Osteoblast (primary cell): ENCODE measurements around the gene TMTC2. TPM values are rescaled to one million over a fixed set of nuclear protein-coding genes. Genes with fewer than 3 reads are reported as not detected.

Experiments
- DNase-seq: peaks from one replicate; pipeline ENCODE4 v3.0.0; 2011; ENCODE audit warnings: low spot score, mixed read lengths; ENCODE audit not compliant: insufficient read length; ENCODE audit errors: missing footprints
- H2AFZ ChIP-seq: 2 replicates; pipeline ENCODE4 v1.6.0; 2011; ENCODE audit warnings: mild to moderate bottlenecking, low read length
- H3K27ac ChIP-seq: 2 replicates; pipeline ENCODE4 v1.5.1; 2011; ENCODE audit warnings: mild to moderate bottlenecking, low read depth, low read length, moderate library complexity
- H3K27me3 ChIP-seq: 2 replicates; pipeline ENCODE4 v1.6.0; 2012; ENCODE audit warnings: mild to moderate bottlenecking, control low read depth, inconsistent platforms, low read length, moderate library complexity; ENCODE audit not compliant: insufficient read depth
- H3K36me3 ChIP-seq: 2 replicates; pipeline ENCODE4 v1.5.1; 2011; ENCODE audit warnings: mild to moderate bottlenecking, low read length, control low read depth, moderate library complexity; ENCODE audit not compliant: insufficient read depth
- H3K4me1 ChIP-seq: 2 replicates; pipeline ENCODE4 v1.5.1; 2011; ENCODE audit warnings: mild to moderate bottlenecking, low read length, control low read depth, moderate library complexity; ENCODE audit not compliant: insufficient read depth
- H3K4me2 ChIP-seq: 2 replicates; pipeline ENCODE4 v1.6.0; 2011; ENCODE audit warnings: mild to moderate bottlenecking, low read length; ENCODE audit not compliant: insufficient read depth
- H3K4me3 ChIP-seq: fragments of 200-600 bp; sonication (generic); 3 replicates; pipeline ENCODE4 v1.5.1; 2012; ENCODE audit warnings: mild to moderate bottlenecking, low read length, inconsistent platforms; ENCODE audit not compliant: insufficient read depth
- H3K79me2 ChIP-seq: 2 replicates; pipeline ENCODE4 v1.6.0; 2012; ENCODE audit warnings: mild to moderate bottlenecking, low read length, control low read depth, inconsistent platforms; ENCODE audit not compliant: insufficient read depth
- H3K9me3 ChIP-seq: 2 replicates; pipeline ENCODE4 v1.5.1; 2011; ENCODE audit warnings: low read depth, low read length, control low read depth
- H4K20me1 ChIP-seq: 2 replicates; pipeline ENCODE4 v1.6.0; 2012; ENCODE audit warnings: mild to moderate bottlenecking, low read length, control low read depth; ENCODE audit not compliant: insufficient read depth
- total RNA-seq: library from RNA; depleted of rRNA; stranded (reverse); fragments of >200 nt; gene quantifications from 2 replicates; pipeline ENCODE4 v1.2.3, GENCODE V29; 2012
- TF ChIP-seq, protein P1 (sequence below): IDR thresholded peaks from 2 replicates; pipeline ENCODE4 v1.5.1; 2011; ENCODE audit warnings: mild to moderate bottlenecking, low read depth, low read length, moderate library complexity; ENCODE audit errors: extremely low read depth

TMTC2 gene
- total RNA-seq, 1 donor = 2.5 TPM

DNA sequence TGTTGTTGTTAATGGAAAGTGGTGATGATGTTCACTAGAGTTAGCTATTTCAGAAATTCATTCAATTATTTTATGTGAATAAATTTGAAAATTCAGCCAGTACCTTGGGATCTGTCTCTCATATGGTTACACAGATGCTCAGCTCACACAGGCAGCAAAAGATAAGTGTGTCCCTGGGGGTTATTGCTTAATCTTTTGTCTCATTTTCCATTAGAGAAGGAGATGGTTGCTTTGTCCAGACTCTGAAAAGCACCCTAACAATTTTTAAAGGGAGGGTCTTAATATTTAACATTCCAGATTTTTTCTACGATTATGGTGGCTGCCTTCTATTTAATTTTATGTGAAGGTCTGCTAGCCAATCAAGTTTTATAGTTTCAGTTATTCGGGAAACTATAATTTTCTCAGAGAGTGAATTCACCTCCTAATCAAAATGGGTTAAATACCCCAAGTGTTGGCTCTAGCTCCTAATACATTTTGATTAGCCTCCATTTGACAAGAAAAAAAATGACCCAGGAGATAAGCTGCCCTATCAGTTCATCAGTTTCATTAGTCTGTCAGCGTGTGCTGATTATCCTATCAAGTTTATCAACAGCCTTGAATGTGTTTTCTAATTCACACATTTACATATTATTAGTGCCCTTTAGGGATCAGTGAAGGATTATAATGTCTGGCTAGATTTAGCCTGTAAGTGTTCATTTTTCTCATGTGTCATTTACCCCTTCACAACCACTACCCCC lies 282.1 kb downstream of the TMTC2 start:
- no peaks in the 10 kb centered on the region for H3K79me2 ChIP-seq
- no peak for DNase-seq
- H3K4me3 ChIP-seq = no peak overlapping the region
- H3K27ac ChIP-seq = no peak overlapping the region
- H3K36me3 ChIP-seq = no peaks in the 10 kb centered on the region
- H2AFZ ChIP-seq = no peak overlapping the region
- no peak overlapping the region for H3K4me2 ChIP-seq
- no peaks in the 10 kb centered on the region for H3K9me3 ChIP-seq
- no peaks in the 10 kb centered on the region for H3K27me3 ChIP-seq
- H4K20me1 ChIP-seq = no peaks in the 10 kb centered on the region
- TF ChIP-seq, protein P1, sequence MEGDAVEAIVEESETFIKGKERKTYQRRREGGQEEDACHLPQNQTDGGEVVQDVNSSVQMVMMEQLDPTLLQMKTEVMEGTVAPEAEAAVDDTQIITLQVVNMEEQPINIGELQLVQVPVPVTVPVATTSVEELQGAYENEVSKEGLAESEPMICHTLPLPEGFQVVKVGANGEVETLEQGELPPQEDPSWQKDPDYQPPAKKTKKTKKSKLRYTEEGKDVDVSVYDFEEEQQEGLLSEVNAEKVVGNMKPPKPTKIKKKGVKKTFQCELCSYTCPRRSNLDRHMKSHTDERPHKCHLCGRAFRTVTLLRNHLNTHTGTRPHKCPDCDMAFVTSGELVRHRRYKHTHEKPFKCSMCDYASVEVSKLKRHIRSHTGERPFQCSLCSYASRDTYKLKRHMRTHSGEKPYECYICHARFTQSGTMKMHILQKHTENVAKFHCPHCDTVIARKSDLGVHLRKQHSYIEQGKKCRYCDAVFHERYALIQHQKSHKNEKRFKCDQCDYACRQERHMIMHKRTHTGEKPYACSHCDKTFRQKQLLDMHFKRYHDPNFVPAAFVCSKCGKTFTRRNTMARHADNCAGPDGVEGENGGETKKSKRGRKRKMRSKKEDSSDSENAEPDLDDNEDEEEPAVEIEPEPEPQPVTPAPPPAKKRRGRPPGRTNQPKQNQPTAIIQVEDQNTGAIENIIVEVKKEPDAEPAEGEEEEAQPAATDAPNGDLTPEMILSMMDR = no peak
- no peaks in the 10 kb centered on the region for H3K4me1 ChIP-seq

DNA sequence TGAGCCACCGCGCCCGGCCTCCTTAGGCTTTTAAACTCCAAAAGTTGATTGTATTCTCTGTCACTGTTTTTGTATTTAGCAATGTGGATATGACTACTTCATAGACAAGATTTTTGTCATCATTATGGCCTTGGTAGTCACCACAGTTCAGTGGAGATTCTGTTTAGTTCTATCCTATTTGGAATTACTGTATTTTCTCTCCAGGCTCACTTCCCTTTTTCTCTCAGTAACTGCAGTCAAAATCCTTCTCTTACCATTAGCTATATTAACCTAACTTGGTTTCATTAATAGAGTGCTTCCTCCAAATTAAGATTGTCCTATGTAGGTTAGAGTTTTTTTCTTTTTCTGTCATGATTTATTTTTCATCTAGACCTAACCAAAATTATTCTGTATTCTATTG lies 283.9 kb downstream of the TMTC2 start:
- Histone ChIP-seq H3K79me2 (no peaks in the 10 kb centered on the region), H3K9me3 (no peaks in the 10 kb centered on the region), H3K4me1 (no peaks in the 10 kb centered on the region), H4K20me1 (no peaks in the 10 kb centered on the region), H3K27me3 (no peaks in the 10 kb centered on the region), H3K4me2 (no peak overlapping the region), H3K4me3 (no peak overlapping the region), H3K36me3 (no peaks in the 10 kb centered on the region), H2AFZ (no peak overlapping the region), H3K27ac (no peak overlapping the region)
- no peak for DNase-seq
- TF ChIP-seq, protein P1 = no peak

DNA sequence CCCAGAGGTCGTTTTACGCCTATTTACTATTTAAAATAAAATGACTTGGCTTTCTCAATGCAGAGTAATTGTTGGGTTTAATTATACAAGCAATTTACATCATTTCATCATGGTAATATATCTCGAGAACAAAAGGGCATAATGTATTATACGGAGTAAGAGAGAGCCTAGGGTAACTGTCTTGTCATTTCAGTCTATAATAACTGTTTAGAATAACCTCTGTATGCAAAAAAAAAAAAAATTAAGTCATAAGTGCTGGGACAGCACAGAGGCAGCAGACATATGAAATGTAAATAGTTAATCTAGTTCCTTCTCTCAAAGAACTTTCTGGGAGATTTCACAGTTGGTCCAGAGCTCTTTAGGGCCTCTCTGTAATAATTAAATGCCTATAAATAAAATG lies 284.9 kb downstream of the TMTC2 start:
- H3K9me3 ChIP-seq = no peaks in the 10 kb centered on the region
- no peaks in the 10 kb centered on the region for H3K27me3 ChIP-seq
- no peak overlapping the region for H3K4me2 ChIP-seq
- H3K27ac ChIP-seq = no peak overlapping the region
- DNase-seq = no peak
- TF ChIP-seq, protein P1 = no peak
- H4K20me1 ChIP-seq = no peaks in the 10 kb centered on the region
- no peak overlapping the region for H3K4me3 ChIP-seq
- H2AFZ ChIP-seq = no peak overlapping the region
- no peaks in the 10 kb centered on the region for H3K79me2 ChIP-seq
- no peaks in the 10 kb centered on the region for H3K36me3 ChIP-seq
- no peaks in the 10 kb centered on the region for H3K4me1 ChIP-seq

DNA sequence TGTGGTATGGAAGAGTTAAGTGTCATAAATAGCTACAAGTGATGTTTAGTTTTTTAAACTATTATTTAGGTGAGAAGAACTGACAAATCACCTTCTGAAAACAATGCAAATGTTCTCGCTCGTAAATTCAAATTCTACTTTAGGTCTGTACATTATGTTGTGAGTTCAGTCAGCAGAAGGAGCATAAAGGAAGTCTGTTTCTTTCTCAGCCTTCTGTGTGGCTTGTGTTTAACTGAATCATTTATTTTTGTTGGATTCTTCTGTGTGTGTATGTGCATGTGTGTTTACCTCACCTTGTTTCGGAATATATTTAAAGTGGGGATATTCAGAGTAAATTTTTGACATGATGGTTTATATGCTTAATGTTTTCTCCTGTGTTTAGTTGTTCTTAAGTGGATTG lies 285.9 kb downstream of the TMTC2 start:
- Histone ChIP-seq H3K27ac (no peak overlapping the region), H2AFZ (no peak overlapping the region), H3K4me1 (no peaks in the 10 kb centered on the region), H4K20me1 (no peaks in the 10 kb centered on the region), H3K4me3 (no peak overlapping the region), H3K79me2 (no peaks in the 10 kb centered on the region), H3K9me3 (no peaks in the 10 kb centered on the region), H3K36me3 (no peaks in the 10 kb centered on the region), H3K27me3 (no peaks in the 10 kb centered on the region), H3K4me2 (no peak overlapping the region)
- TF ChIP-seq, protein P1 = no peak
- DNase-seq = no peak
